ENCODE results near the gene VPREB3. TPM values are rescaled to one million over a fixed set of nuclear protein-coding genes. Genes with fewer than 3 reads are reported as not detected.

The VPREB3 gene
- total and polyA plus RNA-seq, 2 of the 8 experiments (the other 6 are each of a cell fraction or from before 2014, with no cell fraction given) = 0.52 to 4.6 TPM

GRCh38 chr22:23722724-23723123 lies 31.5 kb downstream of the VPREB3 start:
- Histone ChIP-seq H2BK20ac (ENCODE audit: low read length) (no peak overlapping the region), H3K27ac (ENCODE audit: low read depth, low read length) (no peak overlapping the region), H4K5ac (ENCODE audit: insufficient read length, low read depth, low read length) (no peak overlapping the region), H3K4ac (replicated peaks; ENCODE audit: insufficient read length, low read depth, low read length) (no peak overlapping the region), H3K4me2 (ENCODE audit: insufficient read depth in 1 of 2, low read depth in 2 of 2, low read length in 2 of 2) (no peak overlapping the region), H3K79me2 (ENCODE audit: control insufficient read depth in 1 of 2, insufficient read depth in 2 of 2, low read length in 2 of 2) (no peaks in the 10 kb centered on the region), H3K9ac (replicated peaks in 1 of 4; ENCODE audit: extremely low read depth in 1 of 4, low read depth in 3 of 4, low read length in 3 of 4) (no peak overlapping the region), H2BK12ac (ENCODE audit: low read depth, low read length) (no peak overlapping the region), H3K23me2 (ENCODE audit: low read depth, low read length) (no peaks in the 10 kb centered on the region), H3K36me3 (ENCODE audit: control insufficient read depth in 2 of 4, insufficient read depth in 4 of 4, low read length in 3 of 4) (no peaks in the 10 kb centered on the region), H2BK120ac (replicated peaks; ENCODE audit: low read depth, low read length) (no peak overlapping the region), H3K4me1 (replicated peaks in 1 of 4; ENCODE audit: control insufficient read depth in 3 of 4, insufficient read depth in 4 of 4, low read length in 3 of 4) (no peaks in the 10 kb centered on the region), H3K23ac (ENCODE audit: insufficient read length) (no peak overlapping the region), H3K14ac (ENCODE audit: insufficient read length) (no peak overlapping the region), H2AK5ac (ENCODE audit: low read depth, low read length) (no peak overlapping the region), H3K27me3 (replicated peaks in 1 of 4; ENCODE audit: control insufficient read depth in 3 of 4, extremely low read depth in 1 of 4, insufficient read depth in 3 of 4, low read length in 3 of 4) (no peaks in the 10 kb centered on the region), H4K91ac (replicated peaks; ENCODE audit: insufficient read length, low read length) (no peak overlapping the region), H2AFZ (ENCODE audit: low read length) (no peak overlapping the region), H3K18ac (ENCODE audit: extremely low read depth, low read length) (no peak overlapping the region), H2BK5ac (ENCODE audit: low read depth, low read length) (no peak overlapping the region), H2BK15ac (ENCODE audit: low read length) (no peak overlapping the region), H3K4me3 (ENCODE audit: extremely low read depth in 1 of 4, insufficient read depth in 2 of 4, low read depth in 3 of 4, low read length in 4 of 4) (no peak overlapping the region), H4K20me1 (replicated peaks in 1 of 2; ENCODE audit: control insufficient read depth in 1 of 2, insufficient read depth in 2 of 2, low read length in 2 of 2) (no peaks in the 10 kb centered on the region), H3K79me1 (ENCODE audit: low read depth, low read length) (no peaks in the 10 kb centered on the region), H3K9me3 (ENCODE audit: insufficient read depth in 2 of 2, low read depth in 1 of 2, low read length in 1 of 2) (no peaks in the 10 kb centered on the region), H4K8ac (ENCODE audit: extremely low read depth, insufficient read depth, low read length) (no peak overlapping the region), H3K56ac (replicated peaks; ENCODE audit: insufficient read length, low read depth, low read length) (no peak overlapping the region)
- ChIA-PET POLR2A (ENCODE audit: partially characterized antibody) (no interaction called here), CTCF (ENCODE audit: partially characterized antibody) (interaction anchor here (0.6 to 1.4 kb wide), 4 partner anchors 9 to 1503 kb away, joined by 3 to 5 read pairs (median 4); no protein-coding TSS in a partner anchor)
- no peak for FAIRE-seq
- no peak for DNase-seq (ENCODE audit: low read depth in 1 of 2, low spot score in 2 of 2)
- 92% methylated on average over 2 of the region's 2 CpGs; no CpG with 5 or more reads in 1 of the 2 experiments for WGBS, 2 experiments (ENCODE audit: extremely low coverage in 1 of 2, insufficient coverage in 1 of 2, insufficient read length in 1 of 2, insufficient replicate concordance in 2 of 2, low coverage in 1 of 2, low lambda C conversion rate in 2 of 2, missing lambda C conversion rate in 1 of 2)
- TF ChIP-seq KDM1A (IDR thresholded peaks at IDR 0.05; ENCODE audit: borderline replicate concordance, low read length) = no peak
- no peak for TF ChIP-seq SIRT6 (IDR thresholded peaks at IDR 0.05; ENCODE audit: low read length)
- no peak for TF ChIP-seq POLR2A (IDR thresholded peaks at IDR 0.05; ENCODE audit: control extremely low read depth in 1 of 2, low read depth in 2 of 2, low read length in 2 of 2)
- no peak for TF ChIP-seq KDM5A (IDR thresholded peaks at IDR 0.05; ENCODE audit: low read length)
- TF ChIP-seq, protein P1, sequence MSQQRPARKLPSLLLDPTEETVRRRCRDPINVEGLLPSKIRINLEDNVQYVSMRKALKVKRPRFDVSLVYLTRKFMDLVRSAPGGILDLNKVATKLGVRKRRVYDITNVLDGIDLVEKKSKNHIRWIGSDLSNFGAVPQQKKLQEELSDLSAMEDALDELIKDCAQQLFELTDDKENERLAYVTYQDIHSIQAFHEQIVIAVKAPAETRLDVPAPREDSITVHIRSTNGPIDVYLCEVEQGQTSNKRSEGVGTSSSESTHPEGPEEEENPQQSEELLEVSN (IDR thresholded peaks at IDR 0.05) = no peak
- TF ChIP-seq CBX5 (IDR thresholded peaks at IDR 0.05; ENCODE audit: low read depth, low read length) = no peak
- TF ChIP-seq SUZ12 (IDR thresholded peaks at IDR 0.05; ENCODE audit: low read length) = no peak
- TF ChIP-seq CTBP2 (IDR thresholded peaks at IDR 0.05; ENCODE audit: borderline replicate concordance, insufficient read depth, insufficient read length, low read length) = no peak
- TF ChIP-seq POU5F1 (IDR thresholded peaks at IDR 0.05; ENCODE audit: low read depth, low read length) = no peak
- no peak for TF ChIP-seq TAF7 (optimal IDR thresholded peaks at IDR 0.05; ENCODE audit: borderline replicate concordance, low read depth, low read length)
- TF ChIP-seq, protein P2, sequence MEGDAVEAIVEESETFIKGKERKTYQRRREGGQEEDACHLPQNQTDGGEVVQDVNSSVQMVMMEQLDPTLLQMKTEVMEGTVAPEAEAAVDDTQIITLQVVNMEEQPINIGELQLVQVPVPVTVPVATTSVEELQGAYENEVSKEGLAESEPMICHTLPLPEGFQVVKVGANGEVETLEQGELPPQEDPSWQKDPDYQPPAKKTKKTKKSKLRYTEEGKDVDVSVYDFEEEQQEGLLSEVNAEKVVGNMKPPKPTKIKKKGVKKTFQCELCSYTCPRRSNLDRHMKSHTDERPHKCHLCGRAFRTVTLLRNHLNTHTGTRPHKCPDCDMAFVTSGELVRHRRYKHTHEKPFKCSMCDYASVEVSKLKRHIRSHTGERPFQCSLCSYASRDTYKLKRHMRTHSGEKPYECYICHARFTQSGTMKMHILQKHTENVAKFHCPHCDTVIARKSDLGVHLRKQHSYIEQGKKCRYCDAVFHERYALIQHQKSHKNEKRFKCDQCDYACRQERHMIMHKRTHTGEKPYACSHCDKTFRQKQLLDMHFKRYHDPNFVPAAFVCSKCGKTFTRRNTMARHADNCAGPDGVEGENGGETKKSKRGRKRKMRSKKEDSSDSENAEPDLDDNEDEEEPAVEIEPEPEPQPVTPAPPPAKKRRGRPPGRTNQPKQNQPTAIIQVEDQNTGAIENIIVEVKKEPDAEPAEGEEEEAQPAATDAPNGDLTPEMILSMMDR (IDR thresholded peaks at IDR 0.05; ENCODE audit: control extremely low read depth in 1 of 3, insufficient read depth in 1 of 3, low read depth in 1 of 3, low read length in 3 of 3) = no peak
- TF ChIP-seq BRCA1 (IDR thresholded peaks at IDR 0.05; ENCODE audit: low read depth, low read length) = no peak
